GM19455 (cell line): ENCODE data around the gene RAB8B.
A peak's percentile ranks its signal among the peaks of the same experiment; 100 is the strongest.
"Not testable (repeated sequence)": the region's sequence is repeated elsewhere in the genome, so short reads cannot be mapped to it uniquely, and the experiment has no call there.

Source experiments
- ATAC-seq: cut with Tn5 transposase; IDR thresholded peaks from one replicate; pipeline ENCODE4 v1.9.1; 2021; ENCODE audit not compliant: unreplicated experiment

RAB8B gene

GRCh38 chr15:63203451-63204090 is 14.2 kb downstream of the RAB8B start:
- ATAC-seq: no peak

GRCh38 chr15:63206079-63206478 is 16.7 kb downstream of the RAB8B start:
- ATAC-seq: no peak

GRCh38 chr15:63208824-63209223 is 19.4 kb downstream of the RAB8B start:
- not testable (repeated sequence) for ATAC-seq

- no peak for ATAC-seq
Observed at GRCh38 chr15:63210151-63211091, 21.0 kb downstream of the RAB8B start.

GRCh38 chr15:63211092-63211490 is 21.7 kb downstream of the RAB8B start:
- ATAC-seq: no peak

DNA sequence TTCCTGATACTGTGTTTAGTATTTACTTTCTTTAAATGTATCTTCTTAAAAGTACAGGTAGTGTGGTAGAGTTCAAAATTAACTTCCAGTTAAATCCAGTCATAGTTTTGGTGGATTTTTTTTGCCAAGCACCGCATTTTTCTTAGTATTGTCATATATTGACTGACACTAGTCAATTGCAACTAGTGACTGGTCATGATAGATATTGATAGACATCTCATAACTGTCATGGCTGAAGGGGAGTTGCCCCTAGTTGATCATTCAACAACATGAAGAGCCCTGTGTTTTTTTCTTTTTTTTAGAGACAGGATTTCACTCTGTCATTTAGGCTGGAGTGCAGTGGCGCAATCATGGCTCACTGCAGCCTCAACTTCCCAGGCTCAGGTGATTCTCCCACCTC is 22.1 kb downstream of the RAB8B start:
- no peak for ATAC-seq

DNA sequence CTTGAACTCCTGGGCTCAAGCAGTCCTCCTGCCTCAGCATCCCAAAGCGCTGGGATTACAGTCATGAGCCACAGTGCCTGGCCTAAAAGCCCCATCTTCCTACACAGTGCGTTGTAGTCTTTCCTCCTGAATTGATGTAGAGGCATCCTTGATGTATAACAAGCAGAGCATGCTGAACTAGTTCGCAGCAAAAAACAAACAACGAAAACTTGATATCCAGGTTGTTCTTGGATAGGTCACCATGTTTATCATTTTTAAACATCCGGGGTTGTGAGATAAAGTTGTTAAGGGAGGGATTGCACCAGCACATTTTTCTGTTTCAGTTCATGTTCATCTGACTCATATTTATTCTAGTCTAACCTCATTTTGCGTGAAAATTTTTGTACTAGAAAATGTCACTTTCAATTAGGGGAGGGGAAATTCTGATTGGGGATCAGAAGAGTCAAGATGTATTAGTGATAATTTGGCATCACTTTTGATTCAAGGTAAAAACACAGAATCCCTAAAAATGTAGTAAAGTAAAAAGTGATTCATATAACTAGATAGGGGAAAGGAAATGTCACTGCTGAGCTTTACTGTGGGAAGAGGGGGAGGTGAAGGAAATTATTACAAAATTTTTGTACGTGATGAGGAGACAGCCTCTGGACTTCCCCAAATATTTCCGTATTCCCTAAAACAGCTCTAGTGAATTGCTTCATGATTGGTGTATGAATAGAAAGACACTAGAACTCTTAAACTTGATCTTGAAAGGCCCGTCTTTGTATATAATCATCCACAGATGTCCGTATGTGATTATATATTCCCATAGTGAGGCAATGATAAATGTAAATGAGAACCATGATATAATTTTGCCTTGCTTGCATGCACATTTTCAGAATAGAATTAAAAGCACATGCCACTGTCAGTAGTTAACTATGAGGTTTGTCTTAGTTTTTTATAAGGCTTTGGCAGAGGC is 22.9 kb downstream of the RAB8B start:
- ATAC-seq: peak; percentile 52

GRCh38 chr15:63218100-63218808 is 28.8 kb downstream of the RAB8B start:
- ATAC-seq: no peak

GRCh38 chr15:63219196-63219710 is 29.8 kb downstream of the RAB8B start:
- no peak for ATAC-seq

DNA sequence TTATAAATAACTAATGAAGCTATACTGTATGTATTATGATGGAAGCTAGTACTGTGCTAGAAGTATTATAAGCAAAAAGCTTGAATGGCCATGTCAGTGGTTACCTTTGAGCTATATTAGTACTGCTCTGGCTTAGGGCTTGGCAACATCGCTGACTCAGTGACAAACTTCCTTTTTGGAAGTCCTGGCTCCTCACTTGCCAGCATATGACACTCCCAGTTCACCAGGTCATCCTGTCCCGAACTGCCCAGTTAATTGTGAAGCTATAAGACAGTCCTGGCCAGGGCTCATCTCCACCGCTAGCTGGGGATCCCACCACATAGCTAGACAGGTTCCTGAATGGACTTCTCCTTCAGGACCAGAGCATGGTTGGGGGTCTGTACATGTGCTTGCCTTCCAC is 31.9 kb downstream of the RAB8B start:
- no peak for ATAC-seq

- no peak for ATAC-seq
Observed at GRCh38 chr15:63223463-63223862, 34.1 kb downstream of the RAB8B start.

- ATAC-seq: no peak
Observed at GRCh38 chr15:63225381-63225780, 36.0 kb downstream of the RAB8B start.

- no peak for ATAC-seq
Observed at GRCh38 chr15:63226155-63226883, 36.9 kb downstream of the RAB8B start.

DNA sequence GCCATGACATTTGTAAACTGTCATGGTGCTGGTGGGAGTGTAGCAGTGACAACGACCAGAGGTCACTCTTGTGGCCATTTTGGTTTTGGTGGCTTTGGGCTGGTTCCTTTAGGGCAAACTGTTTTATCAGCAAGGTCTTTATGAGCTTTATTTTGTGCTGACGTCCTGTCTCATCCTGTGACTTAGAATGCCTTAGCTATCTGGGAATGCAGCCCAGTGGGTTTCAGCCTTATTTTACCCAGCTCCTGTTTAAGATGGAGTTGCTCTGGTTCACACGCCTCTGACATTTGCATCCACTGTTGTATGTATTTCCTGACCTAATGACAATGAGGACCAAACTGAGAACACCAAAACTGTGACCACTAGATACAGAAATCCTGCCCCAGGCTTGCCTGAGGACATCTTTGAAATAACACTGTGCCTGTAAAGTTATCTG is 37.6 kb downstream of the RAB8B start:
- no peak for ATAC-seq

DNA sequence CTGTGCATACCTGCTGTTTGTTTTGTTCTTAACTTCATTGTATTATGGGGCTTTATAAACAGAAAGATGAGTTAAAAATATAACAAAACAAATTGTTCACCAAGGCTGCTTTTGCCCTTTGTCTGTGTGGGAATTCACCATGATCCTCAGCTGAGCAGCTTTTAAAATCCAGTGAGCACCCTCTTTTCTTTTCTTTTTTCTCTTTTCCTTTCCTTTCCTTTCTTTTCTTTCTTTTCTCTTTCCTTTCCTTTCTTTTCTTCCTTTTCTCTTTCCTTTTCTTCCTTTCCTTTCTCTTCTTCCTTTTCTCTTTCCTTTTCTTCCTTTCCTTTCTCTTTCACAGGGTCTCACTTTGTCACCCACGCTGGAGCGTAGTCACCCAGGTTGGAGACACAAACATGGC is 38.3 kb downstream of the RAB8B start:
- no peak for ATAC-seq

- no peak for ATAC-seq
Observed at GRCh38 chr15:63231206-63231605, 41.8 kb downstream of the RAB8B start.

DNA sequence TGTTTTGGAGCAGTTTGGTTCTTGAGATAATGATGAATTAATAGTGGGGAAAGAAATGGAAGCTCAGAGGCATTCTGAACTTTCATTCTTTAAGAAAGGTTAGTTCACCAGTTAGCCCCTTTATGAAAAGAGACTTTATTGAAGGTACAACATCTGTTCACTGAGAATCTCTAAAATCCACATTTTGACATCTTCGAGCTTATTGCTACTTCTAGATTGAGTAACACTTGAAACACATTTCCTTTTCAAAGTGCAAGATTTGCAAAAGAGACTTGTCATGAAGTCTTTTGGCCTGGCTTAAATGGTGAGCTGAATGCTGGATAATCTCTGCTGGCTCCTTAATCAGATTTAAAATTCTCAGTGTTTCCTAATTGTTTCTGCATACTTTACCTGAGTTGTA is 42.3 kb downstream of the RAB8B start:
- ATAC-seq: no peak

- no peak for ATAC-seq
Observed at GRCh38 chr15:63232405-63232804, 43.0 kb downstream of the RAB8B start.

GRCh38 chr15:63232943-63233342 is 43.5 kb downstream of the RAB8B start:
- ATAC-seq: no peak
